Measurements from ENCODE around the gene HLA-G. TPM values are rescaled to one million over a fixed set of nuclear protein-coding genes. Genes with fewer than 3 reads are reported as not detected.
"Not testable (repeated sequence)": the region's sequence is repeated elsewhere in the genome, so short reads cannot be mapped to it uniquely, and the experiment has no call there.

Gene HLA-G
- total RNA-seq, 1 experiment from 2014 or later = 0.50 TPM

DNA sequence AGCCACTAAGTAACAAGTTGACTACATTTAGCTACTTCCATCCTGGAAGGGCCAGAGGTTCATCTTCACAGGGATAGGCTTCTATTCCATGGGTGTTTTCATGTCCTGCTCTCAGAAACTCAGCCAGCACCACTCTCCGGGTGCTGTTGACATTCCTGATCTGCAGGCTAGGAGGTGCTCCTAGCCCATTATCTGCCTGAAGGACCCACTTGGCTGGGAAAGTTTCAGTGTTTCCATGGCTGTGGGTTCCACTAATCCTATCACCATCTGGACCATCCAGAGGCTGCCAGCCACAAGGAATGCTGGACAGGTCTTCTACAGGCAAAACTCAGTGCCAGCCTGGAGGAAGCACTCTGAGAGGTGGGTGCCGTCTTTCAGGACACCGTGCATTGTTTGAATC, 45.2 kb downstream of the HLA-G start:
- BruUV-seq (replicated peaks) = no TSS peak
- H3K9me2 ChIP-seq (ENCODE audit: insufficient read depth) = no peaks in the 10 kb centered on the region
- H2AFZ ChIP-seq = no peak overlapping the region
- intact Hi-C loops (cut with micrococcal nuclease; ENCODE audit: unreplicated experiment) = no loop called here
- H3K4me2 ChIP-seq = no peak overlapping the region
- H3K4me1 ChIP-seq (replicated peaks; ENCODE audit: insufficient read depth) = no peaks in the 10 kb centered on the region
- H3K36me3 ChIP-seq (ENCODE audit: low read depth) = no peaks in the 10 kb centered on the region
- POLR2A ChIA-PET (ENCODE audit: unreplicated experiment) = no interaction called here
- H3K4me3 ChIP-seq = no peak overlapping the region
- CTCF ChIA-PET = no interaction called here
- no peaks in the 10 kb centered on the region for H4K20me1 ChIP-seq (ENCODE audit: insufficient read depth)
- TF ChIP-seq CTCF (conservative IDR thresholded peaks at IDR 0.05) (no peak), EZH2 (IDR thresholded peaks at IDR 0.05; ENCODE audit: low read depth) (no peak)
- H3K27ac ChIP-seq = no peak overlapping the region
- no peak for DNase-seq
- H3K27me3 ChIP-seq (ENCODE audit: insufficient read depth, low read depth) = 0 out of 2 replicates have a peak, but pooled peaks cover 4% of the 10 kb centered on the region
- no peaks in the 10 kb centered on the region for H3K9me3 ChIP-seq (ENCODE audit: insufficient read depth, low read depth)
- no peaks in the 10 kb centered on the region for H3F3A ChIP-seq (ENCODE audit: insufficient read depth, low read depth)
- no peaks in the 10 kb centered on the region for H3K79me2 ChIP-seq (ENCODE audit: low read depth)

GRCh38 chr6:29875257-29875656, 47.6 kb downstream of the HLA-G start:
- intact Hi-C loops (cut with micrococcal nuclease; ENCODE audit: unreplicated experiment) = no loop called here
- CTCF ChIA-PET = no interaction called here
- Histone ChIP-seq H3K27me3 (ENCODE audit: insufficient read depth, low read depth) (no peaks in the 10 kb centered on the region), H3K4me3 (no peak overlapping the region), H2AFZ (no peak overlapping the region), H3K4me1 (replicated peaks; ENCODE audit: insufficient read depth) (no peaks in the 10 kb centered on the region), H4K20me1 (ENCODE audit: insufficient read depth) (no peaks in the 10 kb centered on the region), H3K27ac (no peak overlapping the region), H3K4me2 (no peak overlapping the region), H3K79me2 (ENCODE audit: low read depth) (no peaks in the 10 kb centered on the region), H3K9me3 (ENCODE audit: insufficient read depth, low read depth) (no peaks in the 10 kb centered on the region), H3K36me3 (ENCODE audit: low read depth) (no peaks in the 10 kb centered on the region), H3K9me2 (ENCODE audit: insufficient read depth) (no peaks in the 10 kb centered on the region), H3F3A (ENCODE audit: insufficient read depth, low read depth) (no peaks in the 10 kb centered on the region)
- POLR2A ChIA-PET (ENCODE audit: unreplicated experiment) = no interaction called here
- DNase-seq = no peak
- no peak for TF ChIP-seq EZH2 (IDR thresholded peaks at IDR 0.05; ENCODE audit: low read depth)
- TF ChIP-seq CTCF (conservative IDR thresholded peaks at IDR 0.05) = no peak
- no TSS peak for BruUV-seq (replicated peaks)

- H3K36me3 ChIP-seq (ENCODE audit: low read depth); DNase-seq; CTCF ChIA-PET; H3K4me1 ChIP-seq (replicated peaks; ENCODE audit: insufficient read depth); H3F3A ChIP-seq (ENCODE audit: insufficient read depth, low read depth); H3K9me2 ChIP-seq (ENCODE audit: insufficient read depth); H3K27me3 ChIP-seq (ENCODE audit: insufficient read depth, low read depth); H2AFZ ChIP-seq; H3K27ac ChIP-seq; H4K20me1 ChIP-seq (ENCODE audit: insufficient read depth); H3K79me2 ChIP-seq (ENCODE audit: low read depth); H3K4me3 ChIP-seq; H3K9me3 ChIP-seq (ENCODE audit: insufficient read depth, low read depth); intact Hi-C loops (cut with micrococcal nuclease; ENCODE audit: unreplicated experiment); BruUV-seq (replicated peaks); H3K4me2 ChIP-seq: not testable (repeated sequence)
- POLR2A ChIA-PET (ENCODE audit: unreplicated experiment) = interaction anchor here (0.6 kb wide), 1 partner anchor 106 kb away, joined by 6 read pairs; no protein-coding TSS in a partner anchor
These were observed 48.1 kb downstream of the HLA-G start for GRCh38 chr6:29875734-29876133.

Other genes with a start within 250 kb of the HLA-G start
- gene OR2H2, start 242.7 kb upstream of the HLA-G start, total RNA-seq (2021) = not detected in 2 replicates
- gene GABBR1, start 194.6 kb upstream of the HLA-G start, total RNA-seq (2021) = 36.3 and 43.6 TPM in 2 replicates
- gene MOG, start 170.7 kb upstream of the HLA-G start, total RNA-seq (2021) = not detected in 2 replicates
- gene ZFP57, start 146.7 kb upstream of the HLA-G start, total RNA-seq (2021) = 0.98 and 1.1 TPM in 2 replicates
- gene HLA-F, start 104.4 kb upstream of the HLA-G start, total RNA-seq (2021) = 7.6 and 12.5 TPM in 2 replicates
- gene HLA-A, start 114.7 kb downstream of the HLA-G start, total RNA-seq (2021) = 168 and 261 TPM in 2 replicates
- gene POLR1H, start 233.4 kb downstream of the HLA-G start, total RNA-seq (2021) = 33.3 and 37.6 TPM in 2 replicates
- 48.3 and 49.3 TPM in 2 replicates for gene PPP1R11, start 239.4 kb downstream of the HLA-G start, total RNA-seq (2021)
- gene RNF39, start 247.9 kb downstream of the HLA-G start, total RNA-seq (2021) = 7.3 and 7.5 TPM in 2 replicates